ENCODE measurements around the gene ATP11B. TPM values are rescaled to one million over a fixed set of nuclear protein-coding genes. Genes with fewer than 3 reads are reported as not detected.
A peak's percentile ranks its signal among the peaks of the same experiment; 100 is the strongest.
"Not testable (repeated sequence)": the region's sequence is repeated elsewhere in the genome, so short reads cannot be mapped to it uniquely, and the experiment has no call there.

The ATP11B gene
- total and polyA plus RNA-seq, 5 donors from 2014 or later = 26.8 to 151 (median 39.5) TPM

DNA sequence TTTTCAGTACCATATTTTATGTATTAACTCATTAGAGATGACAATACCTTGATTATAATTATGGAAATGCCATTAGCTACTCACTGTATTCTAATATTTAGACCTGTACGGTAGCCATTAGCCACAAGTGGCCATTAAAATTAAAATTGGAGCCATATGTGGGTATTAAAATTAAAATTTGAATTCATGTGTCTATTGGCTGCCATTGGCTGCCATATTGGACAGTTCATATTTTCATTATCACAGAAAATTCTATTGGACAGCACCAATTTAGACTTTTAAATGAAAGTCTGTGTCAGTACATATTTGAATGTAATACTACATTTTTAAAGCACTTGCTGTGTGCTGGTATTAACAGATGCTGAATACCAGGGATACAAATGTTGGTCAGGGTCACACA is 3.0 kb downstream of the ATP11B start:
- ATAC-seq (ENCODE audit: low read depth in 2 of 2) (no peak), DNase-seq (no peak)
- peaks cover 3% of the 10 kb centered on the region for H3K27me3 Mint-ChIP-seq
- Histone ChIP-seq H3K36me3 (ENCODE audit: control insufficient read depth, insufficient read depth, low read length) (peaks cover 4% of the 10 kb centered on the region), H3K27ac (ENCODE audit: insufficient read depth, low read length, poor library complexity, severe bottlenecking) (peak overlapping the region; percentile 92), H3K9me3 (ENCODE audit: control insufficient read depth in 2 of 2, low read length in 2 of 2) (no peaks in the 10 kb centered on the region), H3K4me3 (ENCODE audit: low read depth, low read length) (peak overlapping the region; percentile 96), H3K4me1 (ENCODE audit: control insufficient read depth, insufficient read depth, low read length, poor library complexity, severe bottlenecking) (peaks cover 36% of the 10 kb centered on the region), H3K27me3 (ENCODE audit: control insufficient read depth, insufficient read depth, low read length) (no peaks in the 10 kb centered on the region)
- peak overlapping the region; percentile 25 to 49 (median 37) for H3K27ac Mint-ChIP-seq
- peaks cover 4% of the 10 kb centered on the region for H3K36me3 Mint-ChIP-seq
- peaks cover 24 to 61% (median 46%) of the 10 kb centered on the region in 4 donors for H3K4me1 Mint-ChIP-seq
- peaks cover 0 to 3% (median 0%) of the 10 kb centered on the region in 7 donors for H3K9me3 Mint-ChIP-seq
- H3K4me3 Mint-ChIP-seq = peak overlapping the region in 3 of 4 donors; percentile 26 to 56 (median 39)

DNA sequence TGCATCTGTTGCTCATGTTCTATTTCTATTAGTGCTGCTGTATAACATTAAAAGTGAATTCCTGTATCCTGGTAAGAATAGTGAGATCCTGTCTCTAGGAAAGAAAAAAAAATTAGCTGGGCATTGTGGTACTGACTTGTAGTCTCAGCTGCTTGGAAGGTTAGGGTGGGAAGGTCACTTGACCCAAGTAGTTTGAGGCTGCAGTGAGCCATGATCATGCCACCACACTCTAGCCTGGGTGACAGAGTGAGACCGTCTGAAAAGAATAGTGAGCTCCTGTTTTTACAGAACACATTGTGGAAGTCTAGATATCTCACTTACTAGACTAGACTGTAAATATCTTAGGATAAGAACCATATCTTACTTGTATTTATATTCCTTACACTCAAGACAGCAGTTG is 4.6 kb downstream of the ATP11B start:
- peaks cover 4% of the 10 kb centered on the region for H3K36me3 ChIP-seq (ENCODE audit: control insufficient read depth, insufficient read depth, low read length)
- H3K4me3 ChIP-seq (ENCODE audit: low read depth, low read length) = peak overlapping the region; percentile 42
- H3K9me3 Mint-ChIP-seq = peaks cover 0 to 3% (median 0%) of the 10 kb centered on the region in 7 donors
- H3K27me3 Mint-ChIP-seq = no peaks in the 10 kb centered on the region
- peak overlapping the region; percentile 42 to 84 (median 59) for H3K4me3 Mint-ChIP-seq
- peaks cover 46% of the 10 kb centered on the region for H3K4me1 ChIP-seq (ENCODE audit: control insufficient read depth, insufficient read depth, low read length, poor library complexity, severe bottlenecking)
- no peak for ATAC-seq (ENCODE audit: low read depth in 2 of 2)
- no peaks in the 10 kb centered on the region for H3K27me3 ChIP-seq (ENCODE audit: control insufficient read depth, insufficient read depth, low read length)
- peaks cover 4% of the 10 kb centered on the region for H3K36me3 Mint-ChIP-seq
- DNase-seq = no peak
- H3K4me1 Mint-ChIP-seq = peaks cover 39 to 72% (median 58%) of the 10 kb centered on the region in 4 donors
- H3K27ac Mint-ChIP-seq = peak overlapping the region in 2 of 3 donors; percentile 65 to 75
- H3K9me3 ChIP-seq (ENCODE audit: control insufficient read depth in 2 of 2, low read length in 2 of 2) = no peaks in the 10 kb centered on the region
- H3K27ac ChIP-seq (ENCODE audit: insufficient read depth, low read length, poor library complexity, severe bottlenecking) = no peak overlapping the region

DNA sequence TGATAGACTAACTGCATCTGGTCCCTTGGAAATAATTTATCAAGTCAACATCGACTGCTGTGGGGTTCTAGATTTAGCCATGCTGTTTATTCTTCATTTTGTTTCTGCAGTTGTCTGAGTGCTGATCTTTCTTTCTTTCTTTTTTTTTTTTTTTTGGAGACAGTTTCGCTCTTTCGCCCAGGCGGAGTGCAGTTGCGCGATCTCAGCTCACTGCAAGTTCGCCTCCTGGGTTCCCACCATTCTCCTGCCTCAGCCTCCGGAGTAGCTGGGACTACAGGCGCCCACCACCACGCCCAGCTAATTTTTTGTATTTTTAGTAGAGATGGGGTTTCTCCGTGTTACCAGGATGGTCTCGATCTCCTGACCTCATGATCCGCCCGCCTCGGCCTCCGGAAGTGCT is 5.8 kb downstream of the ATP11B start:
- not testable (repeated sequence) for H3K27me3 Mint-ChIP-seq; ATAC-seq (ENCODE audit: low read depth in 2 of 2); H3K9me3 Mint-ChIP-seq; H3K36me3 Mint-ChIP-seq; H3K9me3 ChIP-seq (ENCODE audit: control insufficient read depth in 2 of 2, low read length in 2 of 2); H3K27me3 ChIP-seq (ENCODE audit: control insufficient read depth, insufficient read depth, low read length); H3K36me3 ChIP-seq (ENCODE audit: control insufficient read depth, insufficient read depth, low read length); DNase-seq; H3K27ac ChIP-seq (ENCODE audit: insufficient read depth, low read length, poor library complexity, severe bottlenecking)
- H3K4me3 Mint-ChIP-seq = peak overlapping the region in 1 of 4 donors; percentile 43
- Histone ChIP-seq H3K4me1 (ENCODE audit: control insufficient read depth, insufficient read depth, low read length, poor library complexity, severe bottlenecking) (peaks cover 50% of the 10 kb centered on the region), H3K4me3 (ENCODE audit: low read depth, low read length) (peak overlapping the region; percentile 42)
- H3K27ac Mint-ChIP-seq = peak overlapping the region in 1 of 3 donors; percentile 36
- H3K4me1 Mint-ChIP-seq = peaks cover 48 to 79% (median 63%) of the 10 kb centered on the region in 4 donors

DNA sequence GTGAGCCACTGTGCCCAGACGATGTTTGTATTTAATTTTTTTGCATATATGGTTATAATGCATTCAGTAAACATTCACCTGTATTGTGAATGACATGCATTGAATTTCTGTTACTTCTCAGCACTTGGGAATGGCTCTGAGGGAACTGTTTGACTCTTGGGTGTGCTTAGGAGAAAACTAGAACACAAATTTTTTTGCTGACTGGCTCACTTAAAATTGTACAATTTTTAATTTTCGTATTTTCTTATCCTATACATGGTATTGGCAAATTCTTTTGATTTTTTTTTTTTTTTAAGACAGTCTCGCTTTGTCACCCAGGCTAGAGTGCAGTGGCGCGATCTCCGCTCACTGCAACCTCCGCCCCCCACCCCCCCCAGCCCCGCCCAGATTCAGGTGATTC is 7.2 kb downstream of the ATP11B start:
- no peaks in the 10 kb centered on the region for H3K27me3 ChIP-seq (ENCODE audit: control insufficient read depth, insufficient read depth, low read length)
- H3K27ac Mint-ChIP-seq = no peak overlapping the region
- H3K9me3 ChIP-seq (ENCODE audit: control insufficient read depth in 2 of 2, low read length in 2 of 2) = no peaks in the 10 kb centered on the region
- H3K27me3 Mint-ChIP-seq = no peaks in the 10 kb centered on the region
- no peak overlapping the region for H3K4me3 ChIP-seq (ENCODE audit: low read depth, low read length)
- DNase-seq (no peak), ATAC-seq (ENCODE audit: low read depth in 2 of 2) (no peak)
- peak overlapping the region in 1 of 4 donors; percentile 22 for H3K4me3 Mint-ChIP-seq
- H3K9me3 Mint-ChIP-seq = peaks cover 0 to 3% (median 0%) of the 10 kb centered on the region in 7 donors
- H3K36me3 ChIP-seq (ENCODE audit: control insufficient read depth, insufficient read depth, low read length) = peaks cover 4% of the 10 kb centered on the region
- H3K4me1 ChIP-seq (ENCODE audit: control insufficient read depth, insufficient read depth, low read length, poor library complexity, severe bottlenecking) = peaks cover 44% of the 10 kb centered on the region
- peaks cover 56 to 87% (median 65%) of the 10 kb centered on the region in 4 donors for H3K4me1 Mint-ChIP-seq
- no peak overlapping the region for H3K27ac ChIP-seq (ENCODE audit: insufficient read depth, low read length, poor library complexity, severe bottlenecking)
- H3K36me3 Mint-ChIP-seq = peaks cover 9% of the 10 kb centered on the region

DNA sequence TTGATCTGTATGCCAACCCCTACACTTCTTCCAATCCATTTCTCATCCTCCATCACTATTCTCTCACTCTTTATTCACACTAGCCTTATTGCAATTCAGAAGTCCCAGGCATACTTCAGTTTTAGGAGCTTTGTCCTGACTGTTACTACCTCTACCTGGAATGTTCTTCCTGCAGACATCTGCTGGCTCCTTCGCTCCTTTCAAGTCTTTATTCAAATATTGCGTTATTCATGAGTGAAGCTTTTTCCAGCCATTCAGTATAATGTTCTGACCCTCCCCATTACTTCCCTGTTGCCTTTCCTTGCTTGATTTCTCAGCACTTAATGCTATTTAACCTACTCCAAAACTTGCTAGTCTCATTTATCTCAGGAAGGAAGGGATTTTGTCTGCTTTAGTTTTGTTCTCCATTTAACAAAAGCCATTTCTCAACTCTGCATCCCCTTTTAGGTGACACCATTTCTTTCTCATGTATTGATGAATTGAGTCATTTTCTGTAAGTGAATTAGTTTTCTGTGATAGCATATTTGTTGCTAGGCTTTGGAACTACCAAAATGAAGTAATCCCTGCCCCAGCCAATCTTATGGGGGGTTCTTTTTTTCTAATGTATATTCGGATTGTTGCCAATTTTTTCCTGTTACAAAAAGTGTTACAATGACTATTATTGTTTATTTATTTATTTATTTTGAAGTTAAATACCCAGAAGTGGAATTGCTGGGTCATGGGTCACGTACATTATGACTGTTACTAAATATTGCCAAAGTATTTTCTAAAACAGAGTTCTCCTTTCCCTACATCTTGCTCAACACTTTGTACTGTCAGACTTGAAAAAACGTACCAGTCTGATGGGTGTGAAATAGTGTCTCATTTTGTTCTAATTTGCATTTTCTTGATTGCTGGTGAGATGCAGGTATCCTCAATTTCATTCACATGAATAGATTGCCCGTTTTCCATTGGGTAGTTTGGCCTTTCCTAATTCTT is 9.4 kb downstream of the ATP11B start:
- peak overlapping the region in 1 of 3 donors; percentile 1 for H3K27ac Mint-ChIP-seq
- Histone ChIP-seq H3K4me1 (ENCODE audit: control insufficient read depth, insufficient read depth, low read length, poor library complexity, severe bottlenecking) (peaks cover 45% of the 10 kb centered on the region), H3K4me3 (ENCODE audit: low read depth, low read length) (peak overlapping the region; percentile 29), H3K9me3 (ENCODE audit: control insufficient read depth in 2 of 2, low read length in 2 of 2) (no peaks in the 10 kb centered on the region), H3K27me3 (ENCODE audit: control insufficient read depth, insufficient read depth, low read length) (no peaks in the 10 kb centered on the region), H3K27ac (ENCODE audit: insufficient read depth, low read length, poor library complexity, severe bottlenecking) (no peak overlapping the region), H3K36me3 (ENCODE audit: control insufficient read depth, insufficient read depth, low read length) (peaks cover 4% of the 10 kb centered on the region)
- ATAC-seq (ENCODE audit: low read depth in 2 of 2) = no peak
- no peaks in the 10 kb centered on the region for H3K9me3 Mint-ChIP-seq
- peak overlapping the region; percentile 7 to 67 (median 30) for H3K4me3 Mint-ChIP-seq
- DNase-seq = no peak
- peaks cover 56 to 84% (median 60%) of the 10 kb centered on the region in 4 donors for H3K4me1 Mint-ChIP-seq
- peaks cover 9% of the 10 kb centered on the region for H3K36me3 Mint-ChIP-seq
- H3K27me3 Mint-ChIP-seq = no peaks in the 10 kb centered on the region

DNA sequence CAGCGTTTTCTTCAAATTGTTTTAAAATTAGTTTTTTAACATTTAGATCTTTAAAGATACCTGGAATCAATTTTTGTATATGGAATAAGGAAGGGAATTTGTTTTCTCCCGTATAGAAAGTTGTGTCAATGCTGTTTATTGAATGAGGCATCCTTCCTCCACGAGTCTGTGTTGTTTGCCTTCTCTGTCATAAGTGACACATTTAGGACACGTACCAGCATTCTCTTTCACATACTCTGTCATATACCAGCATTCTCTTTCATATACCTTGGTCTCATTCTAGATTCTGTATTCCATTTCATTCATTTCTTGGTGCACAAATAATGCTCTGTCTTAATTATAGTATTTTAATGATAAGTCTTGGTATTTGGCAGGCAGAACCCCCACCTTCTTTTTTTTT is 10.3 kb downstream of the ATP11B start:
- Histone ChIP-seq H3K4me3 (ENCODE audit: low read depth, low read length) (no peak overlapping the region), H3K27me3 (ENCODE audit: control insufficient read depth, insufficient read depth, low read length) (no peaks in the 10 kb centered on the region), H3K27ac (ENCODE audit: insufficient read depth, low read length, poor library complexity, severe bottlenecking) (no peak overlapping the region), H3K4me1 (ENCODE audit: control insufficient read depth, insufficient read depth, low read length, poor library complexity, severe bottlenecking) (peaks cover 40% of the 10 kb centered on the region), H3K36me3 (ENCODE audit: control insufficient read depth, insufficient read depth, low read length) (peaks cover 4% of the 10 kb centered on the region), H3K9me3 (ENCODE audit: control insufficient read depth in 2 of 2, low read length in 2 of 2) (no peaks in the 10 kb centered on the region)
- Mint-ChIP-seq H3K27me3 (no peaks in the 10 kb centered on the region), H3K36me3 (peaks cover 10% of the 10 kb centered on the region), H3K27ac (no peak overlapping the region), H3K4me3 (no peak overlapping the region), H3K4me1 (peaks cover 59 to 84% (median 59%) of the 10 kb centered on the region in 4 donors), H3K9me3 (no peaks in the 10 kb centered on the region)
- ATAC-seq (ENCODE audit: low read depth in 2 of 2) = no peak
- no peak for DNase-seq

DNA sequence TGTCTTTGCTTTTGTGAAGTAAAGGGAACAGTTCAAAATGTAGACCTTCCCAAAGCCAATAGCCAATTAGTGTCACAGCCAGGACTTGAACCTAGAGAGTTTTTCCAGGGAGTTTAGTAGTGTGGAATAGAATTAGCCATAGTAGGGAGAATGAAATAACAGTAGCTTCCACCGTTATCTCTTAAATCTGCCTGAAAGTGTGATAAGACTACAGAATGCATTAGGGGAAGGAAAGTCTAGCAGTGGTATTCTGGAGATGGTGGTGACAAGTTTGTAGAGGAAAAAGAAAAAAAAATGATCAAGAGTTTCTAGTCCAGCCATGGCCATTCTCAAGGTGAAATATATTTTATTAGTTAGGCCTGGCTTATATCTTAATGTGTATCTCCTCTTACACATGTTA is 13.8 kb downstream of the ATP11B start:
- Histone ChIP-seq H3K9me3 (ENCODE audit: control insufficient read depth in 2 of 2, low read length in 2 of 2) (no peaks in the 10 kb centered on the region), H3K36me3 (ENCODE audit: control insufficient read depth, insufficient read depth, low read length) (no peaks in the 10 kb centered on the region), H3K27ac (ENCODE audit: insufficient read depth, low read length, poor library complexity, severe bottlenecking) (no peak overlapping the region), H3K27me3 (ENCODE audit: control insufficient read depth, insufficient read depth, low read length) (no peaks in the 10 kb centered on the region), H3K4me3 (ENCODE audit: low read depth, low read length) (peak overlapping the region; percentile 5), H3K4me1 (ENCODE audit: control insufficient read depth, insufficient read depth, low read length, poor library complexity, severe bottlenecking) (peaks cover 23% of the 10 kb centered on the region)
- Mint-ChIP-seq H3K9me3 (no peaks in the 10 kb centered on the region), H3K36me3 (peaks cover 19% of the 10 kb centered on the region), H3K4me3 (peak overlapping the region in 2 of 4 donors; percentile 38 to 66), H3K4me1 (peaks cover 54 to 85% (median 60%) of the 10 kb centered on the region in 4 donors), H3K27ac (no peak overlapping the region), H3K27me3 (no peaks in the 10 kb centered on the region)
- ATAC-seq (ENCODE audit: low read depth in 2 of 2) = no peak
- no peak for DNase-seq
